Activated naive CD4-positive, alpha-beta T cell treated with anti-CD3 and anti-CD28 coated beads for 36 hours (primary cell): ENCODE measurements around the gene ATL2. TPM values are rescaled to one million over a fixed set of nuclear protein-coding genes. Genes with fewer than 3 reads are reported as not detected.
"Not testable (repeated sequence)": the region's sequence is repeated elsewhere in the genome, so short reads cannot be mapped to it uniquely, and the experiment has no call there.

ENCODE experiments used
- CTCF ChIA-PET: fragments of 350-600 bp; sonication (Branson Sonifier 250); formaldehyde crosslinking; loops from one replicate; lab custom pipeline; 2021; ENCODE audit warnings: antibody characterized with exemption; lab: Charles Lee
- DNase-seq: peaks from one replicate; pipeline ENCODE4 v3.0.0-alpha.2; 2020
- H3K27ac Mint-ChIP-seq: one replicate; pipeline ENCODE4 v1.8.0; 2021; ENCODE audit warnings: mild to moderate bottlenecking, mixed read lengths
- H3K27me3 Mint-ChIP-seq: one replicate; pipeline ENCODE4 v1.8.0; 2021; ENCODE audit warnings: low read depth, mixed read lengths
- H3K36me3 Mint-ChIP-seq: one replicate; pipeline ENCODE4 v1.8.0; 2021; ENCODE audit warnings: low read depth, mixed read lengths
- H3K4me1 Mint-ChIP-seq: one replicate; pipeline ENCODE4 v1.8.0; 2021; ENCODE audit warnings: low read depth, mixed read lengths
- H3K4me3 Mint-ChIP-seq: one replicate; pipeline ENCODE4 v1.8.0; 2021; ENCODE audit warnings: mild to moderate bottlenecking, moderate library complexity, mixed read lengths
- H3K9me3 Mint-ChIP-seq: one replicate; pipeline ENCODE4 v1.8.0; 2021; ENCODE audit warnings: mixed read lengths
- intact Hi-C: fragments of 100-400 bp; cut with micrococcal nuclease; formaldehyde crosslinking; loops from one replicate; pipeline ENCODE4 v1.15.1; 2023
- total RNA-seq, 2 experiments: library from RNA; stranded (reverse); gene quantifications; one replicate each; pipeline ENCODE4 v1.2.3, GENCODE V29; 2021

ATL2 gene
- total RNA-seq, 2 experiments from 2014 or later, result 54.6 to 55.9 TPM

DNA sequence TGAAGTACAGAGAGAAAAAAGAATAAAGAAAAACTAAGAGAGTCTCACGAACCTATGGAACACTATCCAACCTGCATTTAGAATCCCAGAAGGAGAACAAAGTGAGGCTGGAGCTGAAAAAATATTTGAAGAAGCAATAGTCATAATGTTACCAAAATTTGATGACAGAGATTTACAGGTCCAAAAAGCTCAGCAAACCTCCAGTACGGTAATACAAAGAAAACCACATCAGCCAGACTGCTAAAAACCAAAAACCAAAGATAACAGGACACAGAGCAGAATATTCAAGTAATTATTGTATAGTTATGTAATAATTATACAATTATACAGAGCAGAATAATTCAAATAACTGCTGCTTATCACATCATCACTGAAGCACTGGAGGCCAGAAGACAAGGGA is 23.7 kb downstream of the ATL2 start:
- intact Hi-C loops, result no loop called here
- Mint-ChIP-seq H3K4me3 (no peak overlapping the region), H3K4me1 (peaks cover 15% of the 10 kb centered on the region), H3K27me3 (no peaks in the 10 kb centered on the region), H3K27ac (no peak overlapping the region), H3K36me3 (peaks cover 10% of the 10 kb centered on the region), H3K9me3 (no peaks in the 10 kb centered on the region)
- CTCF ChIA-PET, result interaction anchor here (1.6 kb wide), 1 partner anchor 23 kb away, joined by 3 read pairs; no protein-coding TSS in a partner anchor
- no peak for DNase-seq

- Mint-ChIP-seq H3K9me3 (no peaks in the 10 kb centered on the region), H3K4me3 (no peak overlapping the region), H3K4me1 (peaks cover 15% of the 10 kb centered on the region), H3K27ac (no peak overlapping the region), H3K36me3 (peaks cover 10% of the 10 kb centered on the region), H3K27me3 (no peaks in the 10 kb centered on the region)
- intact Hi-C loops, result no loop called here
- no peak for DNase-seq
- CTCF ChIA-PET, result interaction anchor here (0.6 to 1.6 kb wide), 2 partner anchors 9 to 24 kb away, joined by 3 read pairs; no protein-coding TSS in a partner anchor
Observed at GRCh38 chr2:38352336-38352735, 24.7 kb downstream of the ATL2 start.

DNA sequence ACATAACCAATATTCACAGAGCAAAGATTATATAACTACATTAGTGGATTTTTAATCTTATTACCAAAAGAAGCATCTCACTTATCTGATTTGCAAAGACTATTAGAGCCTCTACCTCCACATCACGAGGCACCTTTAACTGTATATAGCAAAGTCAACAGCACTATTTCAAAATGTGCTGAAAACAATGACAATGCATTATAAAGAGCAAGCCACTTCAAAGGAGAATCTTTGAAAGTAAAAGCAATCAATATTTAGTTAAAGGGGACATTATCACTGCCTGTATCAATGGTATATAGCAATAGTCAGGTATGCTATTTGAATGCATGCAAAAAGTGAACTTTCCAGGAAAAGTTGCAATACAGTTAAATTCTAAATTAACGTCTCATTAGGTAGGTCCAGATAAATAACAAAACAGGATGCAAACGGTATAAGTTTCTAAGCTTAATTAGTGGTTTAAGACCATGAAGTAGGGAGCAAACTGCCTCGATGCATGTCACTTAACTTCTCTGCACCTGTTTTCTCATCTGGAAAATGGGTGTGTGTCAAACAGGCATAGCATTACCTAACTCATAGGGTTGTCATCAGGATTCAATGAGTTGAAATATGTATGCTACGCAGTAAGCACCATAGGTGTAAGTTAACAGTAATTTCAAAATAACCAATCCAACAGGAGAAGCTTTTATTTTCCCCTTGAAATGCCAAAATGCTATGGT is 31.6 kb downstream of the ATL2 start:
- intact Hi-C loops, result no loop called here
- Mint-ChIP-seq H3K36me3 (peaks cover 28% of the 10 kb centered on the region), H3K27ac (no peak overlapping the region), H3K4me1 (peaks cover 4% of the 10 kb centered on the region), H3K4me3 (no peak overlapping the region), H3K27me3 (no peaks in the 10 kb centered on the region), H3K9me3 (no peaks in the 10 kb centered on the region)
- DNase-seq, result no peak
- CTCF ChIA-PET, result no interaction called here

DNA sequence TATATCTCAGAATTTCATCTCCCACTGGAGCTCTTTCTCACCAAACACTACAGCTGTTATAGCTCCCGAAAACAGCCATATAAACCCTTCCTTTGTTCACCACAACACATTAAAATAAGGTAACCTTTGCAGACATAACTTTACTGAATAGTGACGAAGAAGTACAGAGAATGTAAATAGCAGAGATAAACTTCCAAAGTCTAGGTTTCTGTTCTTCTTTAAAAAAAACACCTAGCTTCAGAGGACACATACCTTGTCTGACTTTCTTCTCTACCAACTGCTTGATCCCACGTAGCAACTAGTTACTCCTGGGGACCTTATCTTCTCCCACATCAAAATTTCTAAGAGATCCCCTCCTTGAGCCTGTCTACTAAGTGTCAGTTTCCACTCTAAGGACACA is 32.3 kb downstream of the ATL2 start:
- H3K4me1 Mint-ChIP-seq, result peaks cover 6% of the 10 kb centered on the region

GRCh38 chr2:38343212-38343611 is 33.9 kb downstream of the ATL2 start:
- Mint-ChIP-seq H3K27ac (no peak overlapping the region), H3K36me3 (peaks cover 30% of the 10 kb centered on the region), H3K4me3 (no peak overlapping the region), H3K27me3 (no peaks in the 10 kb centered on the region), H3K4me1 (peaks cover 6% of the 10 kb centered on the region), H3K9me3 (no peaks in the 10 kb centered on the region)
- DNase-seq, result no peak
- CTCF ChIA-PET, result interaction anchor here (0.8 kb wide), 1 partner anchor 603 kb away, joined by 5 read pairs; no protein-coding TSS in a partner anchor
- intact Hi-C loops, result no loop called here

More for the DNA sequence above, 32.3 kb downstream of the ATL2 start:
- CTCF ChIA-PET, result no interaction called here
- no peak for DNase-seq
- Mint-ChIP-seq H3K9me3 (no peaks in the 10 kb centered on the region), H3K4me3 (no peak overlapping the region), H3K36me3 (peaks cover 30% of the 10 kb centered on the region), H3K27ac (no peak overlapping the region), H3K27me3 (no peaks in the 10 kb centered on the region)
- intact Hi-C loops, result no loop called here

- CTCF ChIA-PET, result no interaction called here
Observed at GRCh38 chr2:38336621-38337020, 40.5 kb downstream of the ATL2 start.

DNA sequence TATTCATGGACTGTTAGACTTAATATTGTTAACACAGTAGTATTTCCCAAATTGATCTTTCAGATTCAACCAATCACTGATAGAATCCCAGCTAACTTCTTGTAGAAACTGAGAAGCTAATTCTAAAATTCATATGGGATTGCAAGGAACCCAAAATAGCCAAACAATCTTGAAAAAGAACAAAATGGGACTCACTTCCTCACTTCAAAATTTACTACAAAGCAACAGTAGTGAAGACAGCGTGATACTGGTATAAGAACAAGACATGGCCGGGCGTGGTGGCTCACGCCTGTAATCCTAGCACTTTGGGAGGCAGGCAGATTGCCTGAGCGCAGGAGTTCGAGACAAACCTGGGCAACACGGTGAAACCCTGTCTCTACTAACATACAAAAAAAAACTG is 46.3 kb downstream of the ATL2 start:
- Mint-ChIP-seq H3K4me3 (no peak overlapping the region), H3K27ac (no peak overlapping the region), H3K9me3 (peaks cover 9% of the 10 kb centered on the region), H3K27me3 (no peaks in the 10 kb centered on the region), H3K4me1 (peaks cover 15% of the 10 kb centered on the region), H3K36me3 (peaks cover 33% of the 10 kb centered on the region)
- DNase-seq, result no peak
- intact Hi-C loops, result no loop called here
- CTCF ChIA-PET, result interaction anchor here (1.0 kb wide), 1 partner anchor 15 kb away, joined by 4 read pairs; no protein-coding TSS in a partner anchor

More at GRCh38 chr2:38336621-38337020, 40.5 kb downstream of the ATL2 start:
- Mint-ChIP-seq H3K9me3 (no peaks in the 10 kb centered on the region), H3K36me3 (peaks cover 33% of the 10 kb centered on the region), H3K4me3 (no peak overlapping the region), H3K27me3 (no peaks in the 10 kb centered on the region), H3K27ac (no peak overlapping the region), H3K4me1 (peaks cover 6% of the 10 kb centered on the region)
- intact Hi-C loops, result no loop called here
- no peak for DNase-seq

- no peak for DNase-seq
- peaks cover 29% of the 10 kb centered on the region for H3K36me3 Mint-ChIP-seq
- H3K27ac Mint-ChIP-seq, result no peak overlapping the region
- H3K27me3 Mint-ChIP-seq, result no peaks in the 10 kb centered on the region
- H3K4me1 Mint-ChIP-seq, result peaks cover 17% of the 10 kb centered on the region
- intact Hi-C loops, result no loop called here
- no peak overlapping the region for H3K4me3 Mint-ChIP-seq
- peaks cover 9% of the 10 kb centered on the region for H3K9me3 Mint-ChIP-seq
- CTCF ChIA-PET, result interaction anchor here (1.2 kb wide), 1 partner anchor 12 kb away, joined by 3 read pairs; no protein-coding TSS in a partner anchor
Observed at GRCh38 chr2:38327580-38327979, 49.5 kb downstream of the ATL2 start.

DNA sequence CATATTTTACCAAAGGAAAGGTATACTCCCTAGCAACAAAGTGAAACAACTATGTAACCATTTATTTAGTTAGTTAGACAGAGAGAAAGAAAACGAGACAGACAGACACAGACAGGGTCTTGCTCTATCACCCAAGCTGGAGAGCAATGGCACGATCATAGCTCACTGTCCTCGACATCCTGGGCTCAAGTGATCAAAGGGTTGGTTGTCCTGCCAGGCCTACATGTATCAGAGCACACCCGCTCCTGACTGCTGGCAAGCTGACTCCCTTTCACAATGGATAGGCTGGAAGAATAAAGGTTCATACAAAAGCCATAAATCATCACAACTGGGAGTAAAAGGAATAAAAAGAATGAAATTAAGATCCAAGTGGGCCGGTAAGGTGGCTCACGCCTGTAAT is 53.5 kb downstream of the ATL2 start:
- H3K36me3 Mint-ChIP-seq, result peaks cover 12% of the 10 kb centered on the region
- intact Hi-C loops, result no loop called here
- no peak overlapping the region for H3K4me3 Mint-ChIP-seq
- no peak for DNase-seq
- no peaks in the 10 kb centered on the region for H3K27me3 Mint-ChIP-seq
- no peak overlapping the region for H3K27ac Mint-ChIP-seq
- H3K4me1 Mint-ChIP-seq, result peaks cover 17% of the 10 kb centered on the region
- CTCF ChIA-PET, result no interaction called here
- H3K9me3 Mint-ChIP-seq, result no peaks in the 10 kb centered on the region

DNA sequence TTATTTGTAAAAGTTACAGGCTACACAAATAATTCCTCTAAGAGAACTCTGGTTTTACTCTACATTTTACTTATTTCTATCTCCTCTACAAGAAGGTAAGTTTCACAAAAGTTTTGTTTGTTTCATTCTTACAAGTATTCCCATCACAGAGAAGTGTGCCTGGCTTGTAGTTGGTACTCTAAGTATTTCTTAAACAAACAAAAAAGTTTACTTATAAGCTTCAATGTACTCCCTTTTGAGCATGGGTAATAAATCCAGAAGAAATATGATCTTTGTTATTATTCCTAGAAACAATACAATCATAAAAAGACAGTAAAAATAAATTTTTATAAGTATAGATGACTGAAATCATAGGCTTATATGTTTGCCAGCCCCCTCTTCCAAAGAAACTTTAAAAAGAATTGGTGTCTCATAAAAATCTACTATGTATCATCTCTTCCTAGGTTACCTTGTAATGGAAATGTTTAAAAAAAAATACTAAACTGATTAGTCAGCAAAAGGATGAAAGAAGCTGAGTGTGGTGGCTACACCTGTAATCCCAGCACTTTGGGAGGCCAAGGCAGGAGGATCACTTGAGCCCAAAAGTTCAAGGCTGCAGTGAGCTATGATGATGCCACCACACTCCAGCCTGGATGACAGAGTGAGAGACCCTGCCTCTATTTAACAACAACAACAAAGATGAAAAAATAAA is 54.7 kb downstream of the ATL2 start:
- Mint-ChIP-seq H3K27ac (no peak overlapping the region), H3K4me3 (no peak overlapping the region), H3K27me3 (no peaks in the 10 kb centered on the region), H3K36me3 (peaks cover 12% of the 10 kb centered on the region), H3K9me3 (no peaks in the 10 kb centered on the region), H3K4me1 (peaks cover 10% of the 10 kb centered on the region)
- CTCF ChIA-PET, result interaction anchor here (0.6 to 0.8 kb wide), 2 partner anchors 143 to 185 kb away, joined by 4 to 5 read pairs; no protein-coding TSS in a partner anchor
- DNase-seq, result no peak
- intact Hi-C loops, result no loop called here

GRCh38 chr2:38319240-38319639 is 57.8 kb downstream of the ATL2 start:
- not testable (repeated sequence) for H3K9me3 Mint-ChIP-seq, DNase-seq, H3K27ac Mint-ChIP-seq, H3K4me3 Mint-ChIP-seq, H3K27me3 Mint-ChIP-seq
- intact Hi-C loops, result loop anchor here (5.0 kb wide), 3 partner anchors 253 to 423 kb away; no protein-coding TSS in a partner anchor
- CTCF ChIA-PET, result interaction anchor here (0.6 to 1.3 kb wide), 2 partner anchors 189 to 217 kb away, joined by 3 to 4 read pairs; no protein-coding TSS in a partner anchor
- H3K4me1 Mint-ChIP-seq, result peaks cover 16% of the 10 kb centered on the region
- peaks cover 17% of the 10 kb centered on the region for H3K36me3 Mint-ChIP-seq

- Mint-ChIP-seq H3K4me1 (peaks cover 16% of the 10 kb centered on the region), H3K27me3 (no peaks in the 10 kb centered on the region), H3K27ac (no peak overlapping the region), H3K36me3 (peaks cover 26% of the 10 kb centered on the region), H3K9me3 (no peaks in the 10 kb centered on the region), H3K4me3 (no peak overlapping the region)
- DNase-seq, result no peak
- CTCF ChIA-PET, result interaction anchor here (0.7 to 3.9 kb wide), 8 partner anchors 45 to 501 kb away, joined by 3 to 85 read pairs (median 4); no protein-coding TSS in a partner anchor
- intact Hi-C loops, result loop anchor here (5.0 kb wide), 3 partner anchors 255 to 425 kb away; no protein-coding TSS in a partner anchor
Observed at GRCh38 chr2:38317725-38318124, 59.3 kb downstream of the ATL2 start.
